ENCODE data around the gene DLG4. TPM values are rescaled to one million over a fixed set of nuclear protein-coding genes. Genes with fewer than 3 reads are reported as not detected.

Gene DLG4
- total RNA-seq, 1 experiment from 2014 or later: 38.3 TPM

GRCh38 chr17:7253082-7253481, 33.4 kb upstream of the DLG4 start:
- H2AK5ac ChIP-seq (ENCODE audit: insufficient read length, low read length): no peak overlapping the region
- no CpG with 5 or more reads among the region's 5 CpGs for WGBS (ENCODE audit: extremely low coverage, insufficient read length, low lambda C conversion rate)
- no peaks in the 10 kb centered on the region; the same call in 1 of the 2 replicates for H3K4me1 ChIP-seq (ENCODE audit: insufficient read depth, low read length)
- no peak overlapping the region for H3K4ac ChIP-seq (ENCODE audit: low read depth, low read length)
- no peak overlapping the region for H4K8ac ChIP-seq (replicated peaks; ENCODE audit: insufficient read length, low read depth, low read length)
- no peaks in the 10 kb centered on the region for H3K27me3 ChIP-seq (ENCODE audit: insufficient read depth, low read length)
- H3K27ac ChIP-seq (ENCODE audit: insufficient read length, low read depth, low read length): no peak overlapping the region
- Mint-ChIP-seq H3K27me3 (ENCODE audit: low read depth) (no peaks in the 10 kb centered on the region; the same call in 1 of the 2 replicates), H3K9me3 (no peaks in the 10 kb centered on the region), H3K4me1 (peaks cover 22 to 28% of the 10 kb centered on the region in 2 experiments), H3K4me3 (peak overlapping the region; percentile 90 to 95), H3K36me3 (ENCODE audit: insufficient read depth in 1 of 3, low read depth in 3 of 3) (peaks cover 22 to 43% (median 43%) of the 10 kb centered on the region in 3 experiments), H3K27ac (peak overlapping the region; percentile 100; a peak in 4 of 7 replicates)
- no peak overlapping the region for H2BK12ac ChIP-seq (ENCODE audit: insufficient read length, low read depth, low read length)
- TF ChIP-seq CTCF (conservative IDR thresholded peaks at IDR 0.05): no peak
- H3K56ac ChIP-seq (ENCODE audit: insufficient read length, low read depth, low read length): no peak overlapping the region
- peaks cover 6% of the 10 kb centered on the region for H3K23me2 ChIP-seq (ENCODE audit: insufficient read length, low read depth, low read length, poor library complexity, severe bottlenecking)
- no peak overlapping the region for H2BK120ac ChIP-seq (ENCODE audit: low read depth, low read length, poor library complexity, severe bottlenecking)
- H2BK15ac ChIP-seq (ENCODE audit: low read depth, low read length): no peak overlapping the region
- peaks cover 25% of the 10 kb centered on the region; the same call in 1 of the 2 replicates for H3K79me2 ChIP-seq (ENCODE audit: insufficient read depth, low read length)
- H3K23ac ChIP-seq (ENCODE audit: insufficient read length, low read depth, low read length): no peak overlapping the region
- H4K91ac ChIP-seq (ENCODE audit: insufficient read length, low read depth, low read length): no peak overlapping the region
- no peak overlapping the region for H2BK5ac ChIP-seq (ENCODE audit: insufficient read length, low read length)
- H3K79me1 ChIP-seq (ENCODE audit: insufficient read depth, low read depth, low read length, poor library complexity, severe bottlenecking): peaks cover 13% of the 10 kb centered on the region
- DNase-seq: no peak
- no peak overlapping the region for H3T11ph ChIP-seq (ENCODE audit: low read length)
- no peak overlapping the region for H2BK20ac ChIP-seq (ENCODE audit: low read depth, low read length, poor library complexity, severe bottlenecking)
- no peak overlapping the region for H4K5ac ChIP-seq (ENCODE audit: insufficient read length, low read depth, low read length)
- no peak overlapping the region for H3K14ac ChIP-seq (ENCODE audit: insufficient read depth, low read length)
- H4K20me1 ChIP-seq (ENCODE audit: control insufficient read depth, insufficient read depth, insufficient read length): no peaks in the 10 kb centered on the region
- H2AFZ ChIP-seq (ENCODE audit: low read length): no peak overlapping the region
- H3K9me3 ChIP-seq (ENCODE audit: control insufficient read depth, low read depth, low read length): no peaks in the 10 kb centered on the region
- peak overlapping the region; percentile 78 for H3K4me2 ChIP-seq (ENCODE audit: insufficient read depth, insufficient read length, low read length)
- no peak overlapping the region for H3K18ac ChIP-seq (ENCODE audit: insufficient read length, low read depth, low read length)
- H3K9ac ChIP-seq (ENCODE audit: extremely low read depth, insufficient read length, low read length): peak overlapping the region; percentile 81

All from H9 (cell line).